GM18502 (cell line): ENCODE results near the gene SGSH.

Experiments
- ATAC-seq: cut with Tn5 transposase; IDR thresholded peaks from one replicate; pipeline ENCODE4 v1.9.1; 2021; ENCODE audit warnings: mild to moderate bottlenecking; ENCODE audit not compliant: unreplicated experiment, poor library complexity

The SGSH gene

DNA sequence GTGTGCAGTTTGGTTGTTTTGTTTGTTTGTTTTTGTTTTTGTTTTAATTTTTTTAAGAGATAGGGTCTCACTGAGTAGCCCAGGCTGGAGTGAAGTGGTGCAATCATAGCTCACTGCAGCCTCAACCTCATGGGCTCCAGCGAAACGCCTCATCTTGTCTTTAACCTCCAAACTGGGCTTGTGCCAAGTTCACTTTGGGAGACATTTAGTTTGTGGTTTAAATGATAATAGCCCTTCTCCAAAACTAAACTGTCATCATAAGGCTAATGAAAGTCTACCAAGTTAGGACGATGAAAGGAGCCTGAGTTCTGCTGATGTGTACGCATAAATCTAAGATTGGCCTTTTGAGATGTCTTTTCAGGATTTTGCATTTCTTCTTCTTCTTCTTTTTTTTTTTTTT is 56.8 kb downstream of the SGSH start:
- no peak for ATAC-seq

DNA sequence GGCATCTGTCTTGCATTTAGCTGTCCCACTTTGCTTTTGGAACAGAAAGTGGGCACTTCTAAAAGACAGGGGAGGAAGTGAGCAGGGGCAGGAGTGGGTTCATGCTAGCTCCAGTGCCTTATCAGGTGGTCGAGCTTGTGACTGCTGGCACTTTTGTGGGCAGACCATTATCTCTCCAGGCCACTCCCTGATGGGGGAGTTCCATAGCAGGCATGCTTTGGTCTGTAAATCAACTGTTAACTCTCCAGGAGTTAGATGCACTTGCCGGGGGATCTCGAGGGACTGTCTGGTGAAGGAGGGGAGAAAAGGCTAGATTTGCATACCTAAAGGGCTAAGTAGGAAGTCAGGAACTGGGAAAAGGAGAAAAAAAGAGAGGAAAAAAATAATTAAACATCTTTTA is 59.6 kb downstream of the SGSH start:
- ATAC-seq = no peak
